Spleen (tissue), 11 donors: ENCODE measurements around the gene VTCN1. TPM values are rescaled to one million over a fixed set of nuclear protein-coding genes. Genes with fewer than 3 reads are reported as not detected.

Source experiments
- microRNA-seq, 3 donors: library from miRNA; unstranded; fragments of <30 nt; microRNA quantifications; one replicate each; pipeline versions ENCODE4 to v1.1.0, GENCODE V29; 2019 to 2020
- polyA plus RNA-seq, 3 donors: library from polyadenylated mRNA; stranded (reverse); fragments of 200-250 nt; gene quantifications; one replicate each; pipeline ENCODE4 v1.2.1, GENCODE V29; 2013
- small RNA-seq, 4 donors: library from RNA; depleted of rRNA; stranded (forward); fragments of <200 nt; gene quantifications; one replicate each; pipeline ENCODE3, GENCODE V24; 2016
- total RNA-seq, 7 donors: library from RNA; depleted of rRNA in 3 of 7; stranded (reverse); fragments of >200 nt in 3 of 7; fragmentation: NEBNext Ultra II Directional in 4 of 7; extraction: Animal tissue kit (Norgen Biotek cat#: 25700) in 4 of 7; gene quantifications; one replicate each; pipeline versions ENCODE4 v1.1.0 to v1.2.1, GENCODE V29; 2016 to 2021
- donor health status: healthy with polysubstance abuse.
- donor health status: DM: no; HTN: no; CAD: no; lungs with moderate emphysema.
- donor health status: DM: no; HTN: no; CAD: no.
- donor health status: Bipolar disorder and iron deficiency.
- donor health status: healthy.
- donor health status: DM: no; HTN: no; CAD: no.
- donor health status: DM: yes; HTN: yes; CAD: no.

The VTCN1 gene
- total and polyA plus RNA-seq, 10 donors = not detected

Small RNA genes lying within 50 kb of the gene (microRNA-seq; reads per million reads assigned to microRNA genes)
- gene MIR942 = 17.5 to 25.6 (median 25.3) reads per million in 3 donors

Small RNA genes lying within 50 kb of the gene (small RNA-seq; reads per million reads assigned to genes)
- gene MIR942 (0.52 to 1.2 (median 1.2) reads per million in 4 donors), gene RF00017 (0 reads per million in 4 donors)

Other genes with a start within 250 kb of the VTCN1 start
- 10 to 100 TPM in 2 of 7 donors, 1 to 10 TPM in 5; 3.7 to 15.9 (median 9.3) TPM for gene CD101, start 209.2 kb downstream of the VTCN1 start, total RNA-seq
- 1 to 10 TPM; 1.0 to 7.6 (median 1.9) TPM for gene CD101, start 209.2 kb downstream of the VTCN1 start, polyA plus RNA-seq
- gene TTF2, start 150.6 kb downstream of the VTCN1 start, total RNA-seq = 10 to 100 TPM; 16.8 to 36.1 (median 25.4) TPM
- gene TTF2, start 150.6 kb downstream of the VTCN1 start, polyA plus RNA-seq = 1 to 10 TPM; 4.8 to 7.0 (median 5.2) TPM
- 1 to 10 TPM; 1.5 to 4.0 (median 1.9) TPM for gene TRIM45, start 89.2 kb downstream of the VTCN1 start, total RNA-seq
- gene TRIM45, start 89.2 kb downstream of the VTCN1 start, polyA plus RNA-seq = 1 to 10 TPM; 1.2 to 8.1 (median 4.4) TPM
- 10 to 100 TPM; 38.3 to 52.4 (median 46.0) TPM for gene MAN1A2, start 156.5 kb upstream of the VTCN1 start, total RNA-seq
- 1 to 10 TPM; 4.1 to 5.5 (median 4.8) TPM for gene MAN1A2, start 156.5 kb upstream of the VTCN1 start, polyA plus RNA-seq